Skeletal muscle satellite cell (primary cell): ENCODE measurements around the gene SLC46A2. TPM values are rescaled to one million over a fixed set of nuclear protein-coding genes. Genes with fewer than 3 reads are reported as not detected.

Experiments used
- H3K27me3 ChIP-seq: 2 replicates; pipeline ENCODE4 v1.7.0; 2013; ENCODE audit warnings: low read length; ENCODE audit not compliant: control insufficient read depth, insufficient read depth
- H3K36me3 ChIP-seq: 2 replicates; pipeline ENCODE4 v1.7.0; 2013; ENCODE audit warnings: mild to moderate bottlenecking, control low read depth, low read length; ENCODE audit not compliant: insufficient read depth
- H3K4me1 ChIP-seq: 2 replicates; pipeline ENCODE4 v1.7.0; 2013; ENCODE audit warnings: low read length; ENCODE audit not compliant: control insufficient read depth, insufficient read depth
- H3K4me2 ChIP-seq: 2 replicates; pipeline ENCODE4 v1.7.0; 2013; ENCODE audit warnings: mild to moderate bottlenecking, low read length
- H3K4me3 ChIP-seq: 2 replicates; pipeline ENCODE4 v1.7.0; 2013; ENCODE audit warnings: low read length
- H3K9ac ChIP-seq: 2 replicates; pipeline ENCODE4 v1.7.0; 2013; ENCODE audit warnings: mild to moderate bottlenecking, low read depth, low read length, moderate library complexity
- H3K9me3 ChIP-seq: replicated peaks from 2 replicates; pipeline ENCODE4 v1.7.0; 2013; ENCODE audit warnings: mild to moderate bottlenecking, control low read depth, low read length
- total RNA-seq: library from RNA; depleted of rRNA; stranded (reverse); fragments of >200 nt; gene quantifications from 2 replicates; pipeline ENCODE4 v1.2.3, GENCODE V29; 2012; rRNA removed

SLC46A2 gene, protein sequence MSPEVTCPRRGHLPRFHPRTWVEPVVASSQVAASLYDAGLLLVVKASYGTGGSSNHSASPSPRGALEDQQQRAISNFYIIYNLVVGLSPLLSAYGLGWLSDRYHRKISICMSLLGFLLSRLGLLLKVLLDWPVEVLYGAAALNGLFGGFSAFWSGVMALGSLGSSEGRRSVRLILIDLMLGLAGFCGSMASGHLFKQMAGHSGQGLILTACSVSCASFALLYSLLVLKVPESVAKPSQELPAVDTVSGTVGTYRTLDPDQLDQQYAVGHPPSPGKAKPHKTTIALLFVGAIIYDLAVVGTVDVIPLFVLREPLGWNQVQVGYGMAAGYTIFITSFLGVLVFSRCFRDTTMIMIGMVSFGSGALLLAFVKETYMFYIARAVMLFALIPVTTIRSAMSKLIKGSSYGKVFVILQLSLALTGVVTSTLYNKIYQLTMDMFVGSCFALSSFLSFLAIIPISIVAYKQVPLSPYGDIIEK
- total RNA-seq: not detected in 2 replicates

DNA sequence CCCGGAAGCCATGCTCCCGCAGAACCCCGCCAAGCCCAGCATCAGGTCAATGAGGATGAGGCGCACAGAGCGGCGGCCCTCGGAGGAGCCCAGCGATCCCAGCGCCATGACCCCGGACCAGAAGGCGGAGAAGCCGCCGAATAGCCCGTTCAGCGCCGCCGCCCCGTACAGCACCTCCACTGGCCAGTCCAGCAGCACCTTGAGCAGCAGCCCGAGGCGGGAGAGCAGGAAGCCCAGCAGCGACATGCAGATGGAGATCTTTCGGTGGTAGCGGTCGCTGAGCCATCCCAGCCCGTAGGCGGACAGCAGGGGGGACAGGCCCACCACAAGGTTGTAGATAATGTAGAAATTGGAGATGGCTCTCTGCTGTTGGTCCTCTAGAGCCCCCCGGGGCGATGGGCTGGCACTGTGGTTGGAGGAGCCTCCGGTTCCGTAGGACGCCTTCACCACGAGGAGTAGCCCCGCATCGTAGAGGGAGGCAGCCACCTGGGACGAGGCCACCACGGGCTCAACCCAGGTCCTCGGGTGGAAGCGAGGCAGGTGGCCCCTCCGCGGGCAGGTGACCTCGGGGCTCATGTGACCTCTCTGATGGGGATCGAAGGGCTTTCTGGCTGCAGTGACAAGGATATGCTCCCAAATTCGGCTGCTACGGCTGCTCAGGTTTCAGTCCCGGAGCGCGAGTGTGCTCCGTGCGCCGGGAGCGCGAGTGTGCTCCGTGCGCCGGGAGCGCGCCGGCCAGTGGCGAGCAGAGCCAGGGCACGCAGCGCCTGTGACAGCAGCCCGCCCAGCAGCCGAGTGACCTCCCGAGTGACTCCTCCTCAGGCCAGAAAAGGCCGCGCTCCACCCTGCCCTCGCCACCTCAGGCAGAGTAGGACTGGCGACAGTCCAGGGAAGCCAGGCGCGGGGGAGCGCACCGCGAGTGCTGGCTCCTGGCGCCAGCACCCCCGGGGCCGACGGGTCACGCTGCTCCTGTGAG, at the start of gene SLC46A2:
Gene SLC46A2 (minus strand): TSS at position 771 of the 976 bp plus-strand sequence. CDS start 195 bp downstream, at position 576.
- Histone ChIP-seq H3K4me2 (peak within 1 kb of the TSS; percentile 88), H3K9me3 (no peaks in the 10 kb centered on the region), H3K4me3 (peak within 1 kb of the TSS; percentile 66), H3K27me3 (peaks cover 34% of the 10 kb centered on the region), H3K36me3 (no peaks in the 10 kb centered on the region), H3K9ac (no peak within 1 kb of the TSS), H3K4me1 (peaks cover 10% of the 10 kb centered on the region)

GRCh38 chr9:112939418-112939817, 48.7 kb upstream of the SLC46A2 start:
- no peaks in the 10 kb centered on the region for H3K36me3 ChIP-seq
- H3K9ac ChIP-seq: no peak overlapping the region
- H3K4me2 ChIP-seq: no peak overlapping the region
- no peak overlapping the region for H3K4me3 ChIP-seq
- H3K4me1 ChIP-seq: no peaks in the 10 kb centered on the region
- no peaks in the 10 kb centered on the region for H3K9me3 ChIP-seq
- H3K27me3 ChIP-seq: peaks cover 14% of the 10 kb centered on the region

GRCh38 chr9:112933696-112934095, 43.0 kb upstream of the SLC46A2 start:
- Histone ChIP-seq H3K9ac (no peak overlapping the region), H3K4me2 (no peak overlapping the region), H3K4me1 (no peaks in the 10 kb centered on the region), H3K36me3 (no peaks in the 10 kb centered on the region), H3K9me3 (no peaks in the 10 kb centered on the region), H3K27me3 (peaks cover 36% of the 10 kb centered on the region), H3K4me3 (no peak overlapping the region)

- no peaks in the 10 kb centered on the region for H3K4me1 ChIP-seq
- H3K9me3 ChIP-seq: no peaks in the 10 kb centered on the region
- no peak overlapping the region for H3K4me3 ChIP-seq
- no peak overlapping the region for H3K9ac ChIP-seq
- no peaks in the 10 kb centered on the region for H3K36me3 ChIP-seq
- H3K27me3 ChIP-seq: peaks cover 22% of the 10 kb centered on the region
- H3K4me2 ChIP-seq: no peak overlapping the region
These were observed 34.5 kb upstream of the SLC46A2 start for GRCh38 chr9:112925058-112925641.

DNA sequence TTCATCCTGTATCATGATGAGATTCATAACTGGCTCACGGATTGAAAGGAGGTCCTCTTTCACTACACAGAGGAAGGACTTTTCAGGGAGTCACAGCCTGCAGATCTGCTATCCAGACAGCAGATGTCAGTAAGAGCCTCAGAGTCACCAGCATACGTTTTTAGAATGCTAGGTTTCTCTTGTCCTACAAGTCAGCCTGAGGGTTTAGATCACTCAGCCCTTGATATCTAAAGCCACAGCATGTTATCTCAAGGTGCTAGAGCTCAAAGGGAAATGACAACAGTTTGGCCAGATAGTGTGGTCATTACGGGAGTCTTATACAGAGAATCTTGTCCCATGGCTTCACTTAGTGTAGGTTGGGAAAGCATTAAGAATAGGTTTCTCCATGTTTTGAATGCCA, 30.9 kb upstream of the SLC46A2 start:
- no peak overlapping the region for H3K4me2 ChIP-seq
- H3K4me3 ChIP-seq: no peak overlapping the region
- no peaks in the 10 kb centered on the region for H3K9me3 ChIP-seq
- no peaks in the 10 kb centered on the region for H3K4me1 ChIP-seq
- no peak overlapping the region for H3K9ac ChIP-seq
- H3K27me3 ChIP-seq: peaks cover 32% of the 10 kb centered on the region
- H3K36me3 ChIP-seq: no peaks in the 10 kb centered on the region

DNA sequence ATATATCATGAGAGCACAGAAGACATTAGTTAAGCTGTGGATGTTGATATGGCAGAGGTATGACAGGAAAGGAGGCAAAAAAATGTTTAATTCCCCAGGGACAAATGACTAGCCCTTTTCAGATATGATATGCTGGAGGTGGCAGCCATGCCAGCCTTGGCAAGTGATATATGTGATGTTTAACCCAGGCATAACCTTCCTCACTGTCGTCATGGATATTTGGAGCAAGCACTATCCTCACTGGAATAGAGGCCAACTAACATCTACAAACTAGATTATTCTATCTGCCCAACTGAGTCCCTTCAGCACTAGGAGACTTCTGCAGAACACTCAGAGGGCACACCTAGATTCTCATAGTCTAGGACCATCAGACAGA, 27.3 kb upstream of the SLC46A2 start:
- Histone ChIP-seq H3K9ac (no peak overlapping the region), H3K27me3 (peaks cover 54% of the 10 kb centered on the region), H3K9me3 (no peaks in the 10 kb centered on the region), H3K36me3 (no peaks in the 10 kb centered on the region), H3K4me1 (no peaks in the 10 kb centered on the region), H3K4me2 (no peak overlapping the region), H3K4me3 (no peak overlapping the region)

GRCh38 chr9:112917047-112917986, 26.6 kb upstream of the SLC46A2 start:
- Histone ChIP-seq H3K9ac (no peak overlapping the region), H3K4me3 (no peak overlapping the region), H3K4me2 (no peak overlapping the region), H3K36me3 (no peaks in the 10 kb centered on the region), H3K4me1 (no peaks in the 10 kb centered on the region), H3K27me3 (peaks cover 54% of the 10 kb centered on the region), H3K9me3 (no peaks in the 10 kb centered on the region)

DNA sequence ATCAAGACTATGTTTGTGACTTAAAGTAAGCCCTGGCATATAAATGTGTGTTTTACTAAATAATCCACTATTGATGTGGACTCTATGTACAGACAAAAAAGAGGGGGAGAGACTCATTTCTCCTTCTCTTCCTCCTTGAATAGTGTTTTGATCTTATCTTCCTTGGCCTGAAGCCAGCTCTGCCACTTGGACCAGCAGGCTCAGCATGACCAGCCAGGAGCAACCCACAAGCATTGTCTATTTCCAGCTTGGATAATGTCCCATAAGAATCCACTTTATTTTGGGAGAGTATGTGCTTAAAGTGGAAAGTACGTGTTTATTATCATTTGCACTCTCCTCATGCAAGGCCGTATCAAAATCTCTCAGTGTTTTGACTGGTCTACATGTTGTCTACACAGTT, 23.8 kb upstream of the SLC46A2 start:
- Histone ChIP-seq H3K9ac (no peak overlapping the region), H3K4me1 (no peaks in the 10 kb centered on the region), H3K27me3 (peaks cover 59% of the 10 kb centered on the region), H3K36me3 (no peaks in the 10 kb centered on the region), H3K4me2 (no peak overlapping the region), H3K9me3 (no peaks in the 10 kb centered on the region), H3K4me3 (no peak overlapping the region)

- Histone ChIP-seq H3K4me2 (no peak overlapping the region), H3K4me3 (no peak overlapping the region), H3K4me1 (no peaks in the 10 kb centered on the region), H3K9ac (no peak overlapping the region), H3K27me3 (peaks cover 58% of the 10 kb centered on the region), H3K36me3 (no peaks in the 10 kb centered on the region), H3K9me3 (no peaks in the 10 kb centered on the region)
These were observed 22.6 kb upstream of the SLC46A2 start for GRCh38 chr9:112913326-112913725.

GRCh38 chr9:112912636-112913035, 22.0 kb upstream of the SLC46A2 start:
- Histone ChIP-seq H3K9ac (no peak overlapping the region), H3K4me3 (no peak overlapping the region), H3K36me3 (no peaks in the 10 kb centered on the region), H3K27me3 (peaks cover 56% of the 10 kb centered on the region), H3K9me3 (no peaks in the 10 kb centered on the region), H3K4me1 (no peaks in the 10 kb centered on the region), H3K4me2 (no peak overlapping the region)
